ENCODE data around the gene PGAM2. TPM values are rescaled to one million over a fixed set of nuclear protein-coding genes. Genes with fewer than 3 reads are reported as not detected.

PGAM2 gene
- total RNA-seq, 2 experiments from 2014 or later = 0.49 TPM; not detected in 1

DNA sequence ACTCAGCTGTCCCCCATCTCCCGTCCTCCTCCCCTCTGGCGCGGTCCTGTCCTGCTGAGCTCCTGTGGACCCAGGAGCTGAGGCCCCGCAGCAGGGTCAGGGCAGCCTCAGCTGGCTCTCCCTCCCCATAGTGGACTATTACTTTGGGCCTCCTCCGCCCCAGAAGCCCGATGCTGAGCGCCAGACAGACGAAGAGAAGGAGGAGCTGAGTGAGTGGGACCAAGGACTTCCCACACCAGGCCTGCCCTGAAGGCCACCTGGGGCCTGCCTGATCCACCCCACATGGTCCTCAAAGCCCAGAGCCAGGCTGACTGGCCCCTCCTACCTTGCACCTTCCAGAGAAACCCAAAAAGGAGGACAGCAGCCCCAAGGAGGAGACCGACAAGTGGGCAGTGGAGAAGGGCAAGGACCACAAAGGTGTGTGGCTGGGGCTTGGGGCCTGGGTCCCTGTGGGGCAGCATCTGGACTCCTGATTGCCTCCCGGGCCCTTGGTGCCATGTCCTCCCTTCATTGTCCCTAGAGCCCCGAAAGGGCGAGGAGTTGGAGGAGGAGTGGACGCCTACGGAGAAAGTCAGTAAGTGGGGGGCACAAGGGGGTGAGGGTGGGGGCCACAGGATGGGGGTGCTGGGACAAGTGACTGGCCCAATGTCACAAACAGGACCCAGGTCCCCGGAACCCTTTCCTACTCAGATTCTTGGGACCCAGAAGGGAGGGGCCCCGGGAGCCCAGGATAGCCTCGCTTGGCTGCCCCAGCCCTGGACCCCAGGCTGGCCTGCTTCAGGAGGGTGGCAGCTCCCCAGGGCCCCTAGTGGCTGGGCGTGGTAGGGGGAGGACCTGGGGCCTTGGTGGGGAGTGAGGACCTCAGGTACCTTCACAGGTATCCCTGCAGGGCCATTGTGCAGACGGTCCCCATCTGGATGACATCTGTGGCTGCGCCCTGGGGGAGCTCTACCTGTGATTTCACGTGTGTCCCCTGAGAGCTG, 43.7 kb upstream of the PGAM2 start:
- ATAC-seq (no peak), DNase-seq (peak; percentile 18)
- TF ChIP-seq, protein P1, sequence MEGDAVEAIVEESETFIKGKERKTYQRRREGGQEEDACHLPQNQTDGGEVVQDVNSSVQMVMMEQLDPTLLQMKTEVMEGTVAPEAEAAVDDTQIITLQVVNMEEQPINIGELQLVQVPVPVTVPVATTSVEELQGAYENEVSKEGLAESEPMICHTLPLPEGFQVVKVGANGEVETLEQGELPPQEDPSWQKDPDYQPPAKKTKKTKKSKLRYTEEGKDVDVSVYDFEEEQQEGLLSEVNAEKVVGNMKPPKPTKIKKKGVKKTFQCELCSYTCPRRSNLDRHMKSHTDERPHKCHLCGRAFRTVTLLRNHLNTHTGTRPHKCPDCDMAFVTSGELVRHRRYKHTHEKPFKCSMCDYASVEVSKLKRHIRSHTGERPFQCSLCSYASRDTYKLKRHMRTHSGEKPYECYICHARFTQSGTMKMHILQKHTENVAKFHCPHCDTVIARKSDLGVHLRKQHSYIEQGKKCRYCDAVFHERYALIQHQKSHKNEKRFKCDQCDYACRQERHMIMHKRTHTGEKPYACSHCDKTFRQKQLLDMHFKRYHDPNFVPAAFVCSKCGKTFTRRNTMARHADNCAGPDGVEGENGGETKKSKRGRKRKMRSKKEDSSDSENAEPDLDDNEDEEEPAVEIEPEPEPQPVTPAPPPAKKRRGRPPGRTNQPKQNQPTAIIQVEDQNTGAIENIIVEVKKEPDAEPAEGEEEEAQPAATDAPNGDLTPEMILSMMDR (IDR thresholded peaks at IDR 0.05) = no peak
- H3K9me3 Mint-ChIP-seq = no peaks in the 10 kb centered on the region
- intact Hi-C loops (cut with micrococcal nuclease) = no loop called here
- no peak overlapping the region for H3K4me3 Mint-ChIP-seq
- peaks cover 22% of the 10 kb centered on the region for H3K36me3 Mint-ChIP-seq (ENCODE audit: low read depth)
- POLR2A ChIA-PET = interaction anchor here (0.6 to 1.4 kb wide), 7 partner anchors 10 to 63 kb away, joined by 3 to 4 read pairs (median 3); no protein-coding TSS in a partner anchor
- H3K4me1 Mint-ChIP-seq (ENCODE audit: low read depth) = peaks cover 14% of the 10 kb centered on the region
- peaks cover 2% of the 10 kb centered on the region for H3K27me3 Mint-ChIP-seq
- no peak overlapping the region for H3K27ac Mint-ChIP-seq
- CTCF ChIA-PET = interaction anchor here (0.8 to 1.5 kb wide), 5 partner anchors 10 to 56 kb away, joined by 3 to 7 read pairs (median 3); no protein-coding TSS in a partner anchor

DNA sequence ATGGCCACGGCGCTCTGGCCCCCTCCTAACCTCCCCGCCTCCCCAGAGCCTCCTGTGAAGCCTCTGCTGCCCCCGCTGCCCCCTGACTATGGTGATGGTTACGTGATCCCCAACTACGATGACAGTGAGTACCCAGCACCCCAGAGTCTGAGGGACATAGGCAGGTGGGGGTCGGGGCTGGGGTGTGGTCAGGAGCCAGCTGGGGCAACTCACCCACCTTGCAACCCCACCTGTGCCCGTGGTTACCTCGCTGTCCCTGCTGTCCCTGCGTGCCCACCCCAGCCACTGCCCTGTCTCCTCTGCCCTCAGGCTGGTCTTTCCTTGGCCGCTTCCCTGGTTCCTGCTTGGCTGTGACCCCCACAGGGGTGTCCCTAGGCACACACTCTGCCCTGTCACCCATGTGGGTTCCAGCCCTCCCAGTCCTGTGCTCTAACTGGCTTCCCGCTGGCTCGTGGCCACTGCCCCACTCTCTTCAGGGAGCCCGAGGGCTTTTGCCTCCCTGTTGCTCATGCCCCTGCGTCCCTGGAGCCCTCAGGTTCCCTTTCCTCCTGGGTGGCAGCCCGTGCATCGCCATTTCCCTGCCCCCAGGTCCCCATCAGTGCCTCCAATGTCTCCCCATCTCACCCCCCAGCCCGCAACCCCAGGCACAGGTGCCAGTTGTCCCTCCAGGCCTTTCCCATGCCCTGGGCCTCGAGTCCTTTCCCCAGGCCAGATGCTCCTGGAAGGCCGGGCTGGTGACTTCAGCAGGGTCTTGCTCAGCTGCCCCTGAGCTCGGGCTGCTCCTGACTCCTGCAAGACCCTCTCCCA, 42.8 kb upstream of the PGAM2 start:
- H3K9me3 Mint-ChIP-seq = no peaks in the 10 kb centered on the region
- no peak overlapping the region for H3K27ac Mint-ChIP-seq
- H3K4me1 Mint-ChIP-seq (ENCODE audit: low read depth) = peaks cover 16% of the 10 kb centered on the region
- ChIA-PET POLR2A (interaction anchor here (1.1 to 1.4 kb wide), 2 partner anchors 10 to 14 kb away, joined by 3 to 4 read pairs; no protein-coding TSS in a partner anchor), CTCF (no interaction called here)
- H3K36me3 Mint-ChIP-seq (ENCODE audit: low read depth) = peaks cover 16% of the 10 kb centered on the region
- ATAC-seq (no peak), DNase-seq (no peak)
- TF ChIP-seq, protein P1 (IDR thresholded peaks at IDR 0.05) = no peak
- intact Hi-C loops (cut with micrococcal nuclease) = no loop called here
- peaks cover 2% of the 10 kb centered on the region for H3K27me3 Mint-ChIP-seq
- no peak overlapping the region for H3K4me3 Mint-ChIP-seq

DNA sequence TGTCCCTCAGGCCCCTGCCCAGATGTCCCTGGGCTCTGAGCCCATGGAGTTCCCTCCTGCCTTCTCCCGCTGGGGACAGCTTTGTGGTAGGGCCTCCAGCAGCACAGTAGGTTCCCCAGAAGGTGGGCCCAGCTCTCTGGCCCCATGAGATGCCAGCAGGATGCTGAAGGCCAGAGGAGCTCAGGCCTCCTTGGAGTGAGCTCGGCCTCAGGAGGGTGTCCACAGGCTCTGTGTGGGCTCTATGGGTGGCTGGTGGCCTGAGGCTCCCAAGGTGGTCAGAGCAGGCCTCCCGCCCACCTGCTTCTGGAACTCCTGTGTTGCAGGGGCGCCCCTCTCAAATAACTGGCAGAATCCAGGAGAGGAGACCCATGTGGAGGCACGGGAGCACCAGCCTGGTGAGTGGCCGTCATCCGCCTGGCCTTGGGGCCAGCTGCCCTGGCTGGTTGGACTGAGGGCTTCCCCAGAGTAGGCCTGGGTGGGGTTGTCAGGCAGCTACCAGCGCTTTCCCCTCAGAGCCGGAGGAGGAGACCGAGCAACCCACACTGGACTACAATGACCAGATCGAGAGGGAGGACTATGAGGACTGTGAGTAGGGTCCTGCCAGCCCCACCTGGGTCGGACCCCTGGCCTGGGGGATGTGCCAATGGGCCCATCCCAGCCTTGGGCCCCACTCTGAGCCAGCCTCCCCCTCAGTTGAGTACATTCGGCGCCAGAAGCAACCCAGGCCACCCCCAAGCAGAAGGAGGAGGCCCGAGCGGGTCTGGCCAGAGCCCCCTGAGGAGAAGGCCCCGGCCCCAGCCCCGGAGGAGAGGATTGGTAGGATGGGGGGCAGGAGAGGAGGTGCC, 42.0 kb upstream of the PGAM2 start:
- Mint-ChIP-seq H3K4me3 (no peak overlapping the region), H3K4me1 (ENCODE audit: low read depth) (peaks cover 16% of the 10 kb centered on the region), H3K27ac (no peak overlapping the region), H3K9me3 (no peaks in the 10 kb centered on the region), H3K36me3 (ENCODE audit: low read depth) (peaks cover 12% of the 10 kb centered on the region), H3K27me3 (peaks cover 2% of the 10 kb centered on the region)
- POLR2A ChIA-PET = interaction anchor here (1.4 to 3.5 kb wide), 4 partner anchors 7 to 27 kb away, joined by 3 to 17 read pairs (median 8); no protein-coding TSS in a partner anchor
- intact Hi-C loops (cut with micrococcal nuclease) = no loop called here
- CTCF ChIA-PET = no interaction called here
- TF ChIP-seq, protein P1 (IDR thresholded peaks at IDR 0.05) = no peak
- DNase-seq (no peak), ATAC-seq (no peak)

DNA sequence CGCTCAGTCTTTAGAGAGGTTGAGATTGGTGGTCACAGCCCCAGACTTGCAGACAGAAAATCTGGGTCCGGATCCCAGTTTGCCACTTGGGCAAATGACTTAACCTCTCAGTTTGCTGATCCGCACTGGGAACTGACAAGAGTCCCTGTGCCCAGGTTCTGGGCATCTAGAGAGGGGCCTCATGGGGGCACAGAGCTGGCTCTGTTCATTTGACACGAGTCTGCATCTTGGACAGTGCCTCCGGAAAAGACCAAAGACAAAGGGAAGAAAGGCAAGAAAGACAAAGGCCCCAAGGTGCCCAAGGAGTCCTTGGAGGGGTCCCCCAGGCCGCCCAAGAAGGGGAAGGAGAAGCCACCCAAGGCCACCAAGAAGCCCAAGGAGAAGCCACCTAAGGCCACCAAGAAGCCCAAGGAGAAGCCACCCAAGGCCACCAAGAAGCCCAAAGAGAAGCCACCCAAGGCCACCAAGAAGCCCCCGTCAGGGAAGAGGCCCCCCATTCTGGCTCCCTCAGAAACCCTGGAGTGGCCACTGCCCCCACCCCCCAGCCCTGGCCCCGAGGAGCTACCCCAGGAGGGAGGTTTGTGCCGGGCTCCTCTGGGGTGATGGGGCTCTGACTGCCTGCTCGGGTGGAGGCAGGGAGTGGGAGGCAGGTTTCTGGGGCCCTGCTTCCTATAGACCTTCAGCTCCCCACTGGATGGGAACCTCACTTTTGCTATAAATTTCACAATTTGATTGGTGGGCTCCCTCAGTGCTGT, 41.1 kb upstream of the PGAM2 start:
- Mint-ChIP-seq H3K4me1 (ENCODE audit: low read depth) (peaks cover 16% of the 10 kb centered on the region), H3K4me3 (no peak overlapping the region), H3K9me3 (no peaks in the 10 kb centered on the region), H3K27ac (no peak overlapping the region), H3K36me3 (ENCODE audit: low read depth) (peaks cover 4% of the 10 kb centered on the region), H3K27me3 (peaks cover 2% of the 10 kb centered on the region)
- ATAC-seq (no peak), DNase-seq (no peak)
- ChIA-PET CTCF (interaction anchor here (1.7 kb wide), 1 partner anchor 16 kb away, joined by 5 read pairs; the partner anchor contains the start of gene POLD2), POLR2A (interaction anchor here (1.0 to 3.5 kb wide), 6 partner anchors 8 to 30 kb away, joined by 3 to 17 read pairs (median 6); no protein-coding TSS in a partner anchor)
- TF ChIP-seq, protein P1 (IDR thresholded peaks at IDR 0.05) = no peak
- intact Hi-C loops (cut with micrococcal nuclease) = no loop called here
